Stimulated activated CD8-positive, alpha-beta memory T cell treated with anti-CD3 and anti-CD28 coated beads, Interleukin-7, amount 100 ng/mL, for 1 hour (primary cell): Measurements from ENCODE around the gene TYROBP.
A peak's percentile ranks its signal among the peaks of the same experiment; 100 is the strongest.
"Not testable (repeated sequence)": the region's sequence is repeated elsewhere in the genome, so short reads cannot be mapped to it uniquely, and the experiment has no call there.

ENCODE experiments used
- DNase-seq, 2 donors: peaks; one replicate each; pipeline ENCODE4 v3.0.0-alpha.2; 2020; ENCODE audit warnings: low read depth in 2 of 2

TYROBP gene

GRCh38 chr19:35899547-35900214 lies 8.4 kb downstream of the TYROBP start:
- peak; percentile 68 to 83 for DNase-seq

- no peak for DNase-seq
Measured at GRCh38 chr19:35898499-35898809, 9.6 kb downstream of the TYROBP start.

- no peak for DNase-seq
Measured at GRCh38 chr19:35897706-35898451, 10.2 kb downstream of the TYROBP start.

GRCh38 chr19:35896643-35897040 lies 11.5 kb downstream of the TYROBP start:
- no peak for DNase-seq

- DNase-seq = no peak
Measured at GRCh38 chr19:35895911-35896642, 12.0 kb downstream of the TYROBP start.

- no peak for DNase-seq
Measured at GRCh38 chr19:35894342-35894741, 13.8 kb downstream of the TYROBP start.

GRCh38 chr19:35891819-35892218 lies 16.3 kb downstream of the TYROBP start:
- not testable (repeated sequence) for DNase-seq

GRCh38 chr19:35890113-35890650 lies 17.9 kb downstream of the TYROBP start:
- no peak for DNase-seq

- no peak for DNase-seq
Measured at GRCh38 chr19:35889370-35890112, 18.6 kb downstream of the TYROBP start.

GRCh38 chr19:35888398-35888797 lies 19.7 kb downstream of the TYROBP start:
- no peak for DNase-seq

- DNase-seq = no peak
Measured at GRCh38 chr19:35887197-35887596, 20.9 kb downstream of the TYROBP start.

GRCh38 chr19:35885904-35886303 lies 22.2 kb downstream of the TYROBP start:
- no peak for DNase-seq

- no peak for DNase-seq
Measured at GRCh38 chr19:35885225-35885738, 22.8 kb downstream of the TYROBP start.

GRCh38 chr19:35883882-35884281 lies 24.2 kb downstream of the TYROBP start:
- no peak for DNase-seq

- DNase-seq = no peak
Measured at GRCh38 chr19:35882114-35882832, 25.8 kb downstream of the TYROBP start.

- DNase-seq = no peak
Measured at GRCh38 chr19:35879770-35880317, 28.3 kb downstream of the TYROBP start.

- DNase-seq = no peak
Measured at GRCh38 chr19:35879068-35879467, 29.0 kb downstream of the TYROBP start.

GRCh38 chr19:35874392-35874930 lies 33.6 kb downstream of the TYROBP start:
- no peak for DNase-seq

- DNase-seq = no peak
Measured at GRCh38 chr19:35872180-35872579, 35.9 kb downstream of the TYROBP start.

- no peak for DNase-seq
Measured at GRCh38 chr19:35871611-35872010, 36.5 kb downstream of the TYROBP start.
